Tibial nerve (tissue), 4 donors: Measurements from ENCODE around the gene KRTAP4-6. TPM values are rescaled to one million over a fixed set of nuclear protein-coding genes. Genes with fewer than 3 reads are reported as not detected.
"Not testable (repeated sequence)": the region's sequence is repeated elsewhere in the genome, so short reads cannot be mapped to it uniquely, and the experiment has no call there.

Experiments
- DNase-seq, 2 donors: peaks; one replicate each; pipeline ENCODE4 v3.0.0-alpha.2; 2019; ENCODE audit warnings: low spot score in 2 of 2
- H3K27ac ChIP-seq, 4 donors: fragments of 200-600 bp; sonication (generic) in 3 of 4; one replicate each; pipeline ENCODE4 v1.5.1; 2017 to 2019; ENCODE audit warnings: mild to moderate bottlenecking in 1 of 4
- H3K27me3 ChIP-seq, 2 donors: fragments of 200-600 bp; sonication (generic) in 1 of 2; one replicate each; pipeline versions ENCODE4 v1.5.1 to v1.6.0; 2017 to 2019
- H3K36me3 ChIP-seq, 3 donors: fragments of 200-600 bp; sonication (generic); one replicate each; pipeline ENCODE4 v1.5.1; 2018 to 2019
- H3K4me1 ChIP-seq, 4 donors: fragments of 200-600 bp; sonication (generic) in 3 of 4; one replicate each; pipeline ENCODE4 v1.5.1; 2017 to 2019
- H3K4me3 ChIP-seq, 4 donors: fragments of 200-600 bp; sonication (generic) in 3 of 4; one replicate each; pipeline ENCODE4 v1.5.1; 2017 to 2019; ENCODE audit warnings: mild to moderate bottlenecking in 1 of 4, moderate library complexity in 1 of 4
- H3K9me3 ChIP-seq, 4 donors: fragments of 200-600 bp; sonication (generic) in 3 of 4; one replicate each; pipeline ENCODE4 v1.5.1; 2017 to 2019
- CTCF ChIP-seq, 5 experiments: fragments of 200-600 bp in 3 of 5; fragments of 450-650 bp in 2 of 5; sonication (generic) in 3 of 5; IDR thresholded peaks; one replicate each; pipeline ENCODE4 v1.5.1; 2016 to 2019; ENCODE audit warnings: antibody characterized with exemption in 5 of 5, mild to moderate bottlenecking in 3 of 5, moderate library complexity in 2 of 5
- EP300 ChIP-seq, 2 donors: sonication (generic); formaldehyde crosslinking; IDR thresholded peaks; one replicate each; pipeline ENCODE4 v1.6.1; 2017; ENCODE audit warnings: antibody characterized with exemption in 2 of 2, mild to moderate bottlenecking in 1 of 2
- POLR2A ChIP-seq, 2 donors: fragments of 450-650 bp; IDR thresholded peaks; one replicate each; pipeline ENCODE4 v1.6.1; 2017; ENCODE audit warnings: antibody characterized with exemption in 2 of 2, mild to moderate bottlenecking in 2 of 2, moderate library complexity in 2 of 2
- WGBS, 2 donors: methylation state at CpG; one replicate each; pipeline ENCODE4 v1.1.5; 2018; 5-methylcytosine and 5-hydroxymethylcytosine counted together
- total RNA-seq, 4 donors: library from RNA; depleted of rRNA; stranded (reverse); fragments of >200 nt; gene quantifications; one replicate each; pipeline ENCODE4 v1.1.0, GENCODE V29; 2016

Gene KRTAP4-6
- total RNA-seq, 4 donors from 2014 or later, result not detected

GRCh38 chr17:41131979-41132378 is 8.4 kb downstream of the KRTAP4-6 start:
- TF ChIP-seq EP300 (IDR thresholded peaks at IDR 0.05) (no peak), POLR2A (IDR thresholded peaks at IDR 0.05) (no peak), CTCF (IDR thresholded peaks at IDR 0.05) (no peak)
- Histone ChIP-seq H3K27me3 (no peaks in the 10 kb centered on the region), H3K27ac (no peak overlapping the region), H3K4me1 (no peaks in the 10 kb centered on the region), H3K4me3 (no peak overlapping the region), H3K36me3 (no peaks in the 10 kb centered on the region), H3K9me3 (no peaks in the 10 kb centered on the region)
- DNase-seq, result no peak
- 84 to 85% methylated on average over 3 of the region's 3 CpGs for WGBS, 2 donors

DNA sequence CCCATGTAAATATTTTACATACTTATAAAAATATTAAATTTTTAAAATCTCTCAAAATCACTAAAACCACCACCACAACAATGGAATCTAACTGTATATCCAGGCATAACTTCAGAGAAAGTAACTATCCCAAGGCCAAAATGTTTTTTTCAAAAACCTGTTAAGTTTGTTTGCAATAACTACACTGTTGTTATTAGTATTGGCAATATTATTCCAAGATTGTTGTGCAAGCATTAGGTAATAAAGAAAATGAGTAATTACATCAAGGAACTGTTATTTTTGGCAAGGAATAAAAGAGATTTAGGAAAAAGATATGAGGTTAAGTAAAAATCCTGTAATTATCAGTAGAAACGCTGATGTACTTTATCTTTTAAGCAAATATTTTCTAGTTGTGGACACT is 13.0 kb downstream of the KRTAP4-6 start:
- Histone ChIP-seq H3K9me3 (no peaks in the 10 kb centered on the region), H3K4me3 (no peak overlapping the region), H3K36me3 (no peaks in the 10 kb centered on the region), H3K27ac (no peak overlapping the region), H3K27me3 (peaks cover 0 to 4% of the 10 kb centered on the region in 2 donors), H3K4me1 (no peaks in the 10 kb centered on the region)
- WGBS, 2 donors, result 60 to 64% methylated on average over 1 of the region's 1 CpG
- DNase-seq, result no peak
- TF ChIP-seq CTCF (IDR thresholded peaks at IDR 0.05) (no peak), EP300 (IDR thresholded peaks at IDR 0.05) (no peak), POLR2A (IDR thresholded peaks at IDR 0.05) (no peak)

DNA sequence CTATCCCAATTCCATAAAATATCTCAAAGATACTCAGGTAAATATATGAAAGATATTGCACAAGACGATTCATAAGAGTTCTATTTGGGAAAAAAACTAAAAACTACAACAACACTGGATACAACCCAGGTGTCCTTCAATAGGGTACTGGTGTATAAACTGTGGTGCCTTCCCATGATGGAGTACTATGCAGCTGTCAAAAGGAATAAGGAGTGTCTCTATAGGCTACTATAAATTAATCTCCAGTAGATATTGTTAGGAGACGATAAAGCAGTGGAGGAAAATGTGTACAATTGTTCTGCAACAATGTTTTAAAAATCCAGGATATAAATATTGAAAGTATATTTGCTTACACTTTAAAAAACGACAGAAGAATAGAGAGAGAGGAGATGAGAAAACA is 13.9 kb downstream of the KRTAP4-6 start:
- 83 to 91% methylated on average over 3 of the region's 3 CpGs for WGBS, 2 donors
- TF ChIP-seq CTCF (IDR thresholded peaks at IDR 0.05) (no peak), POLR2A (IDR thresholded peaks at IDR 0.05) (no peak), EP300 (IDR thresholded peaks at IDR 0.05) (no peak)
- Histone ChIP-seq H3K9me3 (no peaks in the 10 kb centered on the region), H3K4me1 (no peaks in the 10 kb centered on the region), H3K27ac (no peak overlapping the region), H3K27me3 (peaks cover 0 to 4% of the 10 kb centered on the region in 2 donors), H3K36me3 (no peaks in the 10 kb centered on the region), H3K4me3 (no peak overlapping the region)
- no peak for DNase-seq

GRCh38 chr17:41125064-41125463 is 15.3 kb downstream of the KRTAP4-6 start:
- H3K4me3 ChIP-seq, result no peak overlapping the region
- no peaks in the 10 kb centered on the region for H3K9me3 ChIP-seq
- WGBS, 2 donors, result 96 to 97% methylated on average over 2 of the region's 2 CpGs
- H3K27ac ChIP-seq, result no peak overlapping the region
- no peaks in the 10 kb centered on the region for H3K4me1 ChIP-seq
- peaks cover 0 to 4% of the 10 kb centered on the region in 2 donors for H3K27me3 ChIP-seq
- no peak for TF ChIP-seq POLR2A (IDR thresholded peaks at IDR 0.05)
- no peak for TF ChIP-seq CTCF (IDR thresholded peaks at IDR 0.05)
- TF ChIP-seq EP300 (IDR thresholded peaks at IDR 0.05), result no peak
- no peaks in the 10 kb centered on the region for H3K36me3 ChIP-seq
- no peak for DNase-seq

DNA sequence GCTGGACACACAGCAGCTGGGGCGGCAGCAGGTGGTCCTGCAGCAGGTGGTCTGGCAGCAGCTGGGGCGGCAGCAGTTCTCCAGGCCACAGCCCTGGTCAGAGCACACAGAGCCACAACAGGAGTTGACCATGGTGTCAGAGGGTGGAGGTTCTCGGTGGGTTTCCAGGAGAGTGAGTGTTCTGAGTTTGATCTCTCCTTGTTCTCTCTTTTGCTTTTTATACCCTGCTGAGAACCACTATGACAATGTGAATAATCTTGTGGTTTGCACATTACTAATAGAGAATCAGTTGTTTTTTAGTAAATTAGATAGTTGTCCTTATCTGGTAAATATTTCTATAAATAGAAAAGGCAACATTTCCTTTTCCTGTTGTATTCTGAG is 16.4 kb downstream of the KRTAP4-6 start, which contains the start of gene KRTAP4-12:
KRTAP4-12 (minus strand) TSS at position 192 of the 381 bp plus-strand sequence; CDS start at position 132, 60 bp downstream.
- H3K9me3 ChIP-seq, H3K27ac ChIP-seq, H3K4me1 ChIP-seq, H3K27me3 ChIP-seq, DNase-seq, H3K4me3 ChIP-seq, H3K36me3 ChIP-seq: not testable (repeated sequence)
- 77 to 78% methylated on average over 3 of the region's 3 CpGs for WGBS, 2 donors

DNA sequence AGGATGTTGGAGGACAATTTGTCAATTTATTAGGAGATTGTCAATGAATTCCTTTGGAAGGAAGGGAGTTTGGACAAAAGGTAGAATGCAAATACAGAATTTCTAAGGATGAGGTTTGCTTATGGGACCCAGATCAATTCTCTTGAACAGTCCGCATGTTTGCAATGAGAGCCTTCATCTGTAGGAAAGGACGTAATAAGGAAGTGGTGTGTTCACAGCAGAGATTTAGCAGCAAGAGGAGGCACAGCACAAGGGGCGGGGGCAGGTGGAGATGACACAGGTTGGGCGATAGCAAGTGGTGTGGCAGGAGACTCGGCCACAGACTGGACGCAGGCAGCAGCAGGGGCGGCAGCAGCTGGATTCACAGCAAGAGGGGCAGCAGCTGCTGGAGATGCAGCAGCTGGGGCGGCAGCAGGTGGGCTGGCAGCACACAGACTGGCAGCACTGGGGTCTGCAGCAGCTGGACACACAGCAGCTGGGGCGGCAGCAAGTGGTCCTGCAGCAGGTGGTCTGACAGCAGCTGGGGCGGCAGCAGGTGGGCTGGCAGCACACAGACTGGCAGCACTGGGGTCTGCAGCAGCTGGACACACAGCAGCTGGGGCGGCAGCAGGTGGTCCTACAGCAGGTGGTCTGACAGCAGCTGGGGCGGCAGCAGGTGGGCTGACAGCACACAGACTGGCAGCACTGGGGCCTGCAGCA is 16.9 kb downstream of the KRTAP4-6 start:
- H3K27me3 ChIP-seq, H3K4me3 ChIP-seq, H3K36me3 ChIP-seq, H3K9me3 ChIP-seq, H3K4me1 ChIP-seq, H3K27ac ChIP-seq, DNase-seq: not testable (repeated sequence)
- 88 to 93% methylated on average over 10 to 11 of the region's 12 CpGs for WGBS, 2 donors
